Right atrium auricular region (tissue), 2 donors: ENCODE results near the gene TSC22D4. TPM values are rescaled to one million over a fixed set of nuclear protein-coding genes. Genes with fewer than 3 reads are reported as not detected.
A peak's percentile ranks its signal among the peaks of the same experiment; 100 is the strongest.

Experiments
- DNase-seq: peaks from one replicate; pipeline ENCODE4 v3.0.0-alpha.2; 2019; ENCODE audit warnings: low spot score
- H3K27ac ChIP-seq, 2 donors: fragments of 200-600 bp; sonication (generic); 1 replicate in 1 of 2; 2 replicates in 1 of 2; pipeline ENCODE4 v1.5.1; 2016 to 2019
- H3K27me3 ChIP-seq, 2 donors: fragments of 200-600 bp; sonication (generic); one replicate each; pipeline versions ENCODE4 v1.5.1 to v1.6.0; 2017 to 2019
- H3K36me3 ChIP-seq: fragments of 200-600 bp; sonication (generic); one replicate; pipeline ENCODE4 v1.5.1; 2016
- H3K4me1 ChIP-seq, 2 donors: fragments of 200-600 bp; sonication (generic); one replicate each; pipeline versions ENCODE4 v1.5.1 to v1.6.0; 2017 to 2019
- H3K4me3 ChIP-seq, 2 donors: fragments of 200-600 bp; sonication (generic); 1 replicate in 1 of 2; 2 replicates in 1 of 2; pipeline ENCODE4 v1.5.1; 2017 to 2019; ENCODE audit warnings: mild to moderate bottlenecking in 1 of 2, moderate library complexity in 1 of 2
- H3K9me3 ChIP-seq, 2 donors: fragments of 200-600 bp; sonication (generic); one replicate each; pipeline ENCODE4 v1.5.1; 2019
- total RNA-seq, 2 donors: library from RNA; depleted of rRNA; stranded (reverse); fragments of >200 nt; gene quantifications; one replicate each; pipeline ENCODE4 v1.1.0, GENCODE V29; 2016
- TF ChIP-seq, protein P1 (sequence below), 2 donors: fragments of 200-600 bp; sonication (generic); IDR thresholded peaks; one replicate each; pipeline ENCODE4 v1.5.1; 2019; ENCODE audit warnings: antibody characterized with exemption in 2 of 2

TSC22D4 gene
- total RNA-seq, 2 donors from 2014 or later: 26.2 to 34.6 TPM

DNA sequence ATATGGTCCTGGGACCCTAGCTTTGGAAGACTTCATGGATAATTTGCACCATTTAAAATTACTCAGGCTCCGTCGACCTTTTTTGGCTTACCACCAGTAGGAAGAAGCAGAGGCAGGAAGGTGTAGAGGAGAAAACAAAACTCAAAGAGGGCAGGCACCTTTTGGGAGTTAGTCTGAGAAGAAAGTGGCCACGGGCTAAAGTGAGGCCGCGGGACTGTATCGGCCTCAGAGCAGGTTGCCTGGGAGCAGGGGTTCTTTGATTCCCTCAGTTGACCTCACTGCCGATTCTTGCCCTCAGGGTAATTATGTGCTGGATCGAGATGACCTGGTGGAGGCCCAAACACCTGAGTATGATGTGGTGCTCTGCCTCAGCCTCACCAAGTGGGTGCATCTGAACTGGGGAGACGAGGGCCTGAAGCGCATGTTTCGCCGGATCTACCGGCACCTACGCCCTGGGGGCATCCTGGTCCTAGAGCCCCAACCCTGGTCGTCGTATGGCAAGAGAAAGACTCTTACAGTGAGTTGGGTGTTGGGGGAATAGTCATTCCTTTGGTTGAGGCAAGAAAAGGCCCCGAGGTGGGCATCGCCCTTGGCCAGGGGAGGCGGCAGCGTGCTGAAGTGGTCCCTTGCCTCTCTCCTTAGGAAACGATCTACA lies 46.3 kb downstream of the TSC22D4 start:
- H3K4me3 ChIP-seq: no peak overlapping the region
- TF ChIP-seq, protein P1, sequence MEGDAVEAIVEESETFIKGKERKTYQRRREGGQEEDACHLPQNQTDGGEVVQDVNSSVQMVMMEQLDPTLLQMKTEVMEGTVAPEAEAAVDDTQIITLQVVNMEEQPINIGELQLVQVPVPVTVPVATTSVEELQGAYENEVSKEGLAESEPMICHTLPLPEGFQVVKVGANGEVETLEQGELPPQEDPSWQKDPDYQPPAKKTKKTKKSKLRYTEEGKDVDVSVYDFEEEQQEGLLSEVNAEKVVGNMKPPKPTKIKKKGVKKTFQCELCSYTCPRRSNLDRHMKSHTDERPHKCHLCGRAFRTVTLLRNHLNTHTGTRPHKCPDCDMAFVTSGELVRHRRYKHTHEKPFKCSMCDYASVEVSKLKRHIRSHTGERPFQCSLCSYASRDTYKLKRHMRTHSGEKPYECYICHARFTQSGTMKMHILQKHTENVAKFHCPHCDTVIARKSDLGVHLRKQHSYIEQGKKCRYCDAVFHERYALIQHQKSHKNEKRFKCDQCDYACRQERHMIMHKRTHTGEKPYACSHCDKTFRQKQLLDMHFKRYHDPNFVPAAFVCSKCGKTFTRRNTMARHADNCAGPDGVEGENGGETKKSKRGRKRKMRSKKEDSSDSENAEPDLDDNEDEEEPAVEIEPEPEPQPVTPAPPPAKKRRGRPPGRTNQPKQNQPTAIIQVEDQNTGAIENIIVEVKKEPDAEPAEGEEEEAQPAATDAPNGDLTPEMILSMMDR (IDR thresholded peaks at IDR 0.05): no peak
- H3K9me3 ChIP-seq: no peaks in the 10 kb centered on the region
- H3K27me3 ChIP-seq: no peaks in the 10 kb centered on the region
- peaks cover 0 to 44% of the 10 kb centered on the region in 2 donors for H3K4me1 ChIP-seq
- H3K27ac ChIP-seq: no peak overlapping the region
- H3K36me3 ChIP-seq: peaks cover 21% of the 10 kb centered on the region
- DNase-seq: no peak

DNA sequence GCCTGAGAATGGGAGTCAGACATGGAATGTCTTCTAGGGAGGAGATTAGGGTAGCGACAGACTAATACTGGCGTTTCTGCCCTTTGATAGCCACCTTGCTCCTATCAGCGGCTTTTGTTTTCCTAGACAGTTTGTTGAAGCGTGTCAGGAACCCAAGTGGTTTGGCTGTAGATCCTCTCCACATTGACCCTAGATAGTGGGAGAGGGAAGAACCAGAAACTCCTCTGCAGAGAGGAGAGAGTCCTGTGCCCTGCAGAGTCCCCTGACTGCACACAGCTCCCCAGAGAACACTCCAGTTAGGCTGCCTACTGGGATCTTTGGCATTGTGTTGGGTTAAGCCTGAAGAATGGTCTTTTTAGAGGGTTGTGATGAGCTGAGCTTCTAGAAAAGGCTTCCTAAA lies 47.0 kb downstream of the TSC22D4 start:
- Histone ChIP-seq H3K9me3 (no peaks in the 10 kb centered on the region), H3K4me3 (no peak overlapping the region), H3K27me3 (no peaks in the 10 kb centered on the region), H3K27ac (no peak overlapping the region), H3K36me3 (peaks cover 21% of the 10 kb centered on the region), H3K4me1 (peaks cover 0 to 46% of the 10 kb centered on the region in 2 donors)
- TF ChIP-seq, protein P1 (IDR thresholded peaks at IDR 0.05): no peak
- no peak for DNase-seq

DNA sequence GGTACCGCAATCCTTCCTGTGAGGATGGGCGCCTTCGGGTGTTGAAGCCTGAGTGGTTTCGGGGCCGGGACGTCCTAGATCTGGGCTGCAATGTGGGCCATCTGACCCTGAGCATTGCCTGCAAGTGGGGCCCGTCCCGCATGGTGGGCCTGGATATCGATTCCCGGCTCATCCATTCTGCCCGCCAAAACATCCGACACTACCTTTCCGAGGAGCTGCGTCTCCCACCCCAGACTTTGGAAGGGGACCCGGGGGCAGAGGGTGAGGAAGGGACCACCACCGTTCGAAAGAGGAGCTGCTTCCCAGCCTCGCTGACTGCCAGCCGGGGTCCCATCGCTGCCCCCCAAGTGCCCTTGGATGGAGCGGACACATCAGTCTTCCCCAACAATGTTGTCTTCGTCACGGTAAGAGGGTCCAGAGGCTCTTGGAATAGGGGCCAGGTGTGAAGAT lies 47.7 kb downstream of the TSC22D4 start:
- no peaks in the 10 kb centered on the region for H3K9me3 ChIP-seq
- TF ChIP-seq, protein P1 (IDR thresholded peaks at IDR 0.05): no peak
- peak overlapping the region in 1 of 2 donors; percentile 98 for H3K27ac ChIP-seq
- DNase-seq: no peak
- no peak overlapping the region for H3K4me3 ChIP-seq
- peaks cover 0 to 46% of the 10 kb centered on the region in 2 donors for H3K4me1 ChIP-seq
- peaks cover 21% of the 10 kb centered on the region for H3K36me3 ChIP-seq
- no peaks in the 10 kb centered on the region for H3K27me3 ChIP-seq

DNA sequence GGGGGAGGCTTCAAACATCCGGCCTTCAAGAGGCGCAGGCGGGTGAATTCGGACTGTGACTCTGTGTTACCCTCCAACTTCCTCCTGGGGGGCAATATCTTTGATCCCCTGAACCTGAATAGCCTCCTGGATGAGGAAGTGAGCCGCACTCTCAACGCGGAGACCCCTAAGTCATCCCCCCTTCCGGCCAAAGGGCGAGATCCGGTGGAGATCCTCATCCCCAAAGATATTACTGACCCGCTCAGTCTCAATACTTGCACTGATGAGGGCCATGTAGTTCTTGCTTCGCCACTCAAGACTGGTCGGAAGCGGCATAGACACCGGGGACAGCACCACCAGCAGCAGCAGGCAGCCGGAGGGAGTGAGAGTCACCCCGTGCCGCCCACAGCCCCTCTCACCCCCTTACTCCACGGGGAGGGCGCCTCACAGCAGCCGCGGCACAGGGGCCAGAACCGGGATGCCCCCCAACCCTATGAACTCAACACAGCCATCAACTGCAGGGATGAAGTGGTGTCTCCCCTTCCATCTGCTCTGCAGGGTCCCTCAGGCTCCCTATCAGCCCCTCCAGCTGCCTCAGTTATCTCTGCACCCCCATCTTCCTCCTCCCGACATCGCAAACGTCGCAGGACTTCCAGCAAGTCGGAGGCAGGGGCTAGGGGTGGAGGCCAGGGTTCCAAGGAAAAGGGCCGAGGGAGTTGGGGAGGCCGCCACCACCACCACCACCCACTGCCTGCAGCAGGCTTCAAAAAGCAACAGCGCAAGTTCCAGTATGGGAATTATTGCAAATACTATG lies 48.3 kb downstream of the TSC22D4 start:
- peaks cover 21% of the 10 kb centered on the region for H3K36me3 ChIP-seq
- H3K27ac ChIP-seq: peak overlapping the region; percentile 95 to 98
- no peak for DNase-seq
- no peaks in the 10 kb centered on the region for H3K9me3 ChIP-seq
- TF ChIP-seq, protein P1 (IDR thresholded peaks at IDR 0.05): no peak
- no peaks in the 10 kb centered on the region for H3K27me3 ChIP-seq
- H3K4me3 ChIP-seq: peak overlapping the region; percentile 71 to 89
- peaks cover 0 to 46% of the 10 kb centered on the region in 2 donors for H3K4me1 ChIP-seq

DNA sequence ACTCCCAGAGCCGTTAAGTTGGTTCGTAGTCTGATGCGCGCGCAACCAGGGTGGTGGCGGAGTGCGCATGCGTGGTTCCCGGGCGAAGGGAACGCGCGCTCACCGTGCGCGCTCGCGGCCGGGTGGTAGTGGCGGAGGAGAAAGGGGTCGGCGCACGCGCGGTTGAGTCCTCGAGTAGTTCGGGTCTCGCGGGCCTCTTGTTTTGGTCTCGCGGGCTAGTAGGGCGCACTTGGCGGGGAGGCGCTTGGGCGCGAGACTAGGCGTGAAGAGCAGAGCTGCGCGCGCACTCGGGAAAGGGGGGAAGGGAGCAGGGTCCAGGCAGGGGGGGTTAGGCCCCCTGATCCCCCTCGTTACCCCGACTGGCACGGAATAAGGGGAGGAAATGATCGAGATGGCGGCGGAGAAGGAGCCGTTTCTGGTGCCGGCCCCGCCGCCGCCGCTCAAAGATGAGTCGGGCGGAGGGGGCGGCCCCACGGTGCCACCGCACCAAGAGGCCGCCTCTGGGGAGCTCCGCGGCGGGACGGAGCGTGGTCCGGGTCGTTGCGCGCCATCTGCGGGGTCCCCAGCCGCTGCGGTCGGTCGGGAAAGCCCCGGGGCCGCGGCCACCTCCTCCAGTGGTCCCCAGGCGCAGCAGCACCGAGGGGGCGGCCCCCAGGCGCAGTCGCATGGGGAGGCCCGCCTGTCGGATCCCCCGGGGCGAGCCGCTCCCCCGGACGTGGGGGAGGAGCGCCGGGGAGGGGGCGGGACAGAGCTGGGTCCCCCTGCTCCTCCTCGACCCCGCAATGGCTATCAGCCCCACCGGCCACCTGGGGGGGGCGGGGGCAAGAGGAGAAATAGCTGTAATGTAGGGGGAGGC lies 49.1 kb downstream of the TSC22D4 start, which contains the start of gene MEPCE:
MEPCE (plus strand) TSS at position 195 of the 856 bp plus-strand sequence; CDS start at position 383, 188 bp downstream.
- DNase-seq: peak; percentile 97
- peak within 1 kb of the TSS; percentile 71 to 89 for H3K4me3 ChIP-seq
- TF ChIP-seq, protein P1 (IDR thresholded peaks at IDR 0.05): no peak
- H3K9me3 ChIP-seq: no peaks in the 10 kb centered on the region
- peaks cover 21% of the 10 kb centered on the region for H3K36me3 ChIP-seq
- H3K27me3 ChIP-seq: no peaks in the 10 kb centered on the region
- H3K4me1 ChIP-seq: peaks cover 0 to 37% of the 10 kb centered on the region in 2 donors
- H3K27ac ChIP-seq: peak within 1 kb of the TSS; percentile 95 to 98
